GM12872 (cell line): ENCODE results near the gene SAMD10.
A peak's percentile ranks its signal among the peaks of the same experiment; 100 is the strongest.

ENCODE experiments used
- TF ChIP-seq, protein P1 (sequence below): IDR thresholded peaks from 3 replicates; pipeline ENCODE4 v1.5.1; 2011; ENCODE audit warnings: low read depth, mild to moderate bottlenecking, low read length, moderate library complexity; ENCODE audit not compliant: insufficient read depth

SAMD10 gene

DNA sequence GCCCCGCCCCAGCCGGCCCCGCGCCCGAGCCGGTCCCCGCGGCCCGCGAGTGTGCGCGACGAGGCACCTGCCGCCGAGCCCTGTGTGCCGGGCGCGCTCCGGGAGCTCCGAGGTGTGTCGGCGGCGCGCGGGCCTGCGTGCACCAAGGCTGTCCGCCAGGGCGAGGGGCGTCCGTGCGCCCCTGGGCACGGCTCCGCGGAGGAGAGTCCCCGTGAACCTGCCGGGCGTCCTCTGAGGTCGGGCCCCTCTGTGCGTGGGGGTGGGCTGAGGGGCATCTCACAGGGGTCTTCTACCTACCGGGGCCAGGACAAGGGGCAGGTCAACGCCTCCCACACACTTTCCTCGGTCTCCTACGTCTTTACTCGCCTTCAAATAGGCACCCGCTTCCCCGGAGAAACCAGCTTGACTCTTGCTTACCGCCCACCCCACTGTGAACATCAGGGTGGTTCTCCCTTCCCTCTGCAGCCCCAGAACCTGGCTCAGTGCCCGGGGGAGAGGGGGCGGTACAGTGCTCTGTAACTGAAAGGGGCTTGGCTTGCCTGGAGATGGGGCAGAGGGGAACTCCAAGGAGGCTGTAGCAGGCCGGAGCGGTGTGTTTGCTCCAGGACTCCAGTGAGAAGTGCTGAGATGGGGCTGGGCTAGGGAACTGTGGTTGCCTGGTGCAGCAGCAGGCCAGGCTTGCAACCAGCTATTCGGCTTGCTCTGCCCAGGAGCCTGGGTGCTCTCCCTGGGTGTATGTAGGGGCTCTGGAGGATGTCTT, at the start of gene SAMD10:
Gene SAMD10 (minus strand): TSS at position 86 of the 760 bp plus-strand sequence. CDS start 175 bp downstream, outside the sequence.
- TF ChIP-seq, protein P1, sequence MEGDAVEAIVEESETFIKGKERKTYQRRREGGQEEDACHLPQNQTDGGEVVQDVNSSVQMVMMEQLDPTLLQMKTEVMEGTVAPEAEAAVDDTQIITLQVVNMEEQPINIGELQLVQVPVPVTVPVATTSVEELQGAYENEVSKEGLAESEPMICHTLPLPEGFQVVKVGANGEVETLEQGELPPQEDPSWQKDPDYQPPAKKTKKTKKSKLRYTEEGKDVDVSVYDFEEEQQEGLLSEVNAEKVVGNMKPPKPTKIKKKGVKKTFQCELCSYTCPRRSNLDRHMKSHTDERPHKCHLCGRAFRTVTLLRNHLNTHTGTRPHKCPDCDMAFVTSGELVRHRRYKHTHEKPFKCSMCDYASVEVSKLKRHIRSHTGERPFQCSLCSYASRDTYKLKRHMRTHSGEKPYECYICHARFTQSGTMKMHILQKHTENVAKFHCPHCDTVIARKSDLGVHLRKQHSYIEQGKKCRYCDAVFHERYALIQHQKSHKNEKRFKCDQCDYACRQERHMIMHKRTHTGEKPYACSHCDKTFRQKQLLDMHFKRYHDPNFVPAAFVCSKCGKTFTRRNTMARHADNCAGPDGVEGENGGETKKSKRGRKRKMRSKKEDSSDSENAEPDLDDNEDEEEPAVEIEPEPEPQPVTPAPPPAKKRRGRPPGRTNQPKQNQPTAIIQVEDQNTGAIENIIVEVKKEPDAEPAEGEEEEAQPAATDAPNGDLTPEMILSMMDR: peak; percentile 42; the same call in 2 of the 3 replicates

DNA sequence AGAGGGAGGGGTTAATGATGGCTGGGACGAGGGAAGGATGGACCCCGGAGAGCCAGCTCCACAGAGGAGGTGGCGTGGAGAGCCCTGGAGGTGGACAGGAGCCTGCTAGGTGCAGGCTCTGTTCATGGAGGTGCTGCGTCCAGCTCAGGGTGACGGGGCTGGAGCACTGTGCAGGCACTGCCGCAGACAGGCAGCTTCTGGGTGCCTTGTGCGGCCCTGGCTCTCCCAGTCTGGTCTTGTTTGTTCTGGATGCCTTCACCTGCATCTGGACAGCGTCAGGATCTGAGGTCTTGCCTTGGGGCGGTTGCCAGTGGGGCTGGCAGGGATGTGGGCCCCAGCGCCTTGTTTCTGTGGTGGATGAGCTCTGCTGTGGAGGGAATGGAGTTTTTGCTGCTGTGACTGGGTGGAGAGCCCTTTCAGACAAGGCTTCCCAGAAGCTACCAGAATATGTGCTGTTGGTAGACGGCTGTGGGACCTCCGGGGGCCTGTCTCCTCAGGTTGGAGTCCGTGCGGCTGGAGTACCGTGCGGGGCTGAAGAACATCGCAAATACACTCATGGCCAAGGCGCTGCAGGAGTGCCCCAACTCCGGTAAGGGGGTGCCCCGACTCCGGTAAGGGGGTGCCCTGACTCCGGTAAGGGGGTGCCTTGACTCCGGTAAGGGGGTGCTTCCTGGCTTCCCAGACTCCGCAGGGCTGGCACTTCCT, 48.7 kb upstream of the SAMD10 start:
- TF ChIP-seq, protein P1: no peak

DNA sequence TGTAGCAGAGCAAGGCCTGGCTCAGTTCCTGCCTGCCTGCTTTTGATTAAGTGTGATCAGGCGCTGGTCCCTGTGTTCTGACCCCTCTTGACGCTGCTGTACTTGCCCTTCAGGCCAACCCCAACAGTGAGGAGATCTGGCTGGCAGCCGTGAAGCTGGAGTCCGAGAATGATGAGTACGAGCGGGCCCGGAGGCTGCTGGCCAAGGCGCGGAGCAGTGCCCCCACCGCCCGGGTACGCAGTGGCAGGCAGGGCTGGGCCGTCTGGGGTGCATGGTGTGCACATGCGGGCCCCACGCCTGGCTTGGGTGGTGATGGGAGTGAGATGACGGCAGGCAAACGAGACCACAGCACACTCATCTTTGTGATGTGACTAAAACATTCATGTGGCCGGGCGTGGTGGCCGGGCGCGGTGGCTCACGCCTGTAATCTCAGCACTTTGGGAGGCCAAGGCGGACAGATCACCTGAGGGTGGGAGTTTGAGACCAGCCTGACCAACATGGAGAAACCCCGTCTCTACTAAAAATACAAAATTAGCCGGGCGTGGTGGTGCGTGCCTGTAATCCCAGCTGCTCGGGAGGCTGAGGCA, 46.5 kb upstream of the SAMD10 start:
- TF ChIP-seq, protein P1: no peak

DNA sequence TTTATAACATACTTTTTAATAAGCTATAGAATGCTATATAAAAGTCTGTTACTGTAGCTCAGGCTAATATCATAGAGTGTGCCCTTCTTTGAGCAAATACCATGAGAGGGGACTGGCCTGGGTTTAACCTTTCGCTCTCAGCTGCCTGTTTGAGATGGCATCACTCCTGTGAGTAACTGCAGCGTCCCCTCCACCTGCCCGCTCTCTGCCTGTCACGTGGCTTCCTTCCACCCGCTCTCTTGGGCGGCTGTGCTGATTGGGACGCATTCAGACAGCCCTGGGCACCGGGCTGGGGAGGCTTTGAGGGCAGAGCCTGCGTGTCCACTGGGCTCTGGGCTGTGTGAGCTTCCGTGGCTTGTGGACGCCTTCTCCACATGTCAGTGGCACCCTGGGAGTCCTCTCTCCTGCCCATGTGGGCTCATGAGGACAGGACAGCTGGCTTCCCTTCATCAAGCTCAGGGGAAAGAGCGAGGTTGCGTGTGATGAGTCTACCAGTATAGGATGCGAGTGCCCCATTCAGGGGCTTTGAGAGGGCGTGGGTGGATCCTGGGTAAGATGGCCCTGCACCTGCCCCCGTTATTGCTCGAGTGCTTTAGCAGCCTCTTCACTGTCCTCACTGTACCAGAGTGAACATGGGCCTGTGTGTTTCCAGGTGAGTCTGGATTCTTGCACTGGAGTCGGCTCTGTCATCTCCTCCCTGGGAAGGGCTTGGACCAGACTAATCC, 45.8 kb upstream of the SAMD10 start:
- TF ChIP-seq, protein P1: no peak

DNA sequence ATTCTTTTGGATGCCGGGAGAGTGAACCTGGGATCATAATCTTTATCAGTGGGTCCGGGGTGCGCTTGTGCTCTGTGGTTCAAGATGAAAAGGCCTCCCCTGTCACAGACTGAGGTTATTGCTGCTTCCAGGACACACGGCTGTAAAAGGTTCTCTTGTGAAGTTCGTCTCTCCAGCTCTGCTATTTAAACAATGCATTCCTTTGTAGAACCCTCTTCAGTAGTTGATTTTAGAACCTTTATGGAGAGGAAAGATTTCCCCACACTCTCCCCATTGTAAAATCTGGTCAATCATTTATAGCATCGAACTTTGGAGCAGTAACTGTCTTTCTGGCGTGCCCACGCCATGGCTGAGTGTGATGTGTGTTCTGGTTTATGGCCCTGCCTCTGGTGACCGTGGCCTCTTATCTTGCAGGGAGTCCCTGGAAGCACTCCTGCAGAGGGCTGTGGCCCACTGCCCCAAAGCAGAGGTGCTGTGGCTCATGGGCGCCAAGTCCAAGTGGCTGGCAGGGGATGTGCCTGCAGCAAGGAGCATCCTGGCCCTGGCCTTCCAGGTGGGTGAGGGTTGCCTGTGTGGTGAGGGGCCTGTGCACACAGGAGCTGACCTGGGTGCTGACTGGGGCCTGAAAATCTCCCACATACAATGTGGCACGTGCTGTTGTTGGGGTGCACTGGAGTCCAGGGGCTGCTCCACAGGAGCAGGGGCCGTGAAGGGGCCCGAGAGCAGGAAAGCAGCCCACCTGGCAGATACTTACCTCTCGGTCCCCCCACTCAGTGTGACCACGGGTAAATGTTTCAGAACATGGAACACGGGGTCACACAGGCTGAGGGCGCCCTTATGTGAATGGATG, 44.9 kb upstream of the SAMD10 start:
- TF ChIP-seq, protein P1: no peak

DNA sequence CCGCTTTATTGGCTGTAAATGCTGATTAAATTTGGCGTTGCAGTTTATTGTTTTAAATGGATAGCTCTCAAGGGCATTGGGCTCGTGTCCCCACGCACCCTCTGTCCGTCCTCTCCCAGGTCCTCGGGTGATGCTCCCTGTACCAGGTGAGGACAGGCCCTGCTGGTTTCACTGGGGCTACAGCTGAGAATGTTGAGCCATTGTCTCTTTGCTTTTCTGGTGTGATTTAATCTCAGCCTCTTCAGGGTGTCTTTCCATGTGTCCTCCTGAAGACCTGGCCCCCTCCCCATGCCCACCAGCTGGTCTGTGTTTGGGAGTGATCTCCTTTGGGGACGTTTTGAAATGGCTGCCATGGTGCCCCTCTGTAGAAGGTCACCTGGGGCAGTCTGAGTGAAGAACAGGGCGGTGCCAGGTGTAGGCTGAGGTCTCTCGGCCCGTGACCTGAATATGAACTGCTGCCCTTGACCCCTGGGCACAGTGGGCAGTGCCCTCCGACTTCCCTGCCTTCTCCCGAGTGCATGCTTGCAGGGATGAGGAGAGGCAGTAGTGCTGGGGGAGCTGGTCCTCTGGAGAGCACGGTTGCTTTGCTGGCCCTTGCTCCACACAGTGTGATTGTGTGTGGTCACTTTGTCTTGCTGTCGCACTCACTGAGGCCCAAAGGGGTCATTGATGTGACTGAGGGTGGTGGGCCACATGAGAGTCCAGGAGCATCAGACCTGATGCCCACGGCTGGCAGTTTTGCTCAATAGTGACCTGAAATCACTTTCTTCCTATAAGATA, 44.1 kb upstream of the SAMD10 start:
- TF ChIP-seq, protein P1: no peak
